ENCODE measurements around the gene GCGR.

GCGR gene

DNA sequence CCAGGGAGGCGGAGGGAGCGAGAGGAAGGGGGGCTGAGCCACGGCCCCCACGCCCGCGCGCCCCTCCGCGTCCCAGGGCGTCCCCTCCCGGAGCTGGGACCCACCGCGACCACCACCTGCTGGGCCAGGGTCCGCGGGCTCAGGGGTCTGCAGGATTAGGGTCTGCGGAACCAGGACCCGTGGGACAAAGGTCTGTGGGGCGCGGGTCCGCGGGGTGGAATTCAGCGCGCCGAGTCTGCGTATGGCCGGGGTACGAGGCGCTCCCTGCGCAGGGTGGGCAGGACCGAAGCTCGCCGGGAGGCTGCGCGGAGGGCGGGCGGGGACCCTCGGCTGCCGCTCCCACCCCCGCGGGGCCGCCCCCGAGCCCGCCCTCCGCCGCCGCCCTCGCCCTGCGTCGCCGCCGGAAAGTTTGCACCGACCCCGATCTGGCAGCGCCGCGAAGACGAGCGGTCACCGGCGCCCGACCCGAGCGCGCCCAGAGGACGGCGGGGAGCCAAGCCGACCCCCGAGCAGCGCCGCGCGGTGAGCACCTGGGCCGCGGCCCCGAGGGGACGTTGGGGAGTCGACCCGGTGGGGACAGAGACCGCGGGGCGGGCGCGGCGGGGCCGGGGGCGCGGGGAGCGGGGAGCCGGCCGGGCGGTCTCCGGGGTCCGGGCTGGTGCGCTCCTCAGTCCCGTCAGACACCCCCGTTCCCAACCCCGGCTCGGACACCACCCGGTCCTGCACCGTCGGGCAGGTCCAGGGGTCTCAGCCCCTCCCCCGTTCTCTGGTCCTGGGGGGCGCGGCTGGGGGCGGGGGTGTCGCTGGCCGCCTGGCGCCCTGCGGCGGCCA lies at the start of gene GCGR:
Gene GCGR, plus strand, starts transcription at position 423 of the 831 bp plus-strand sequence. CDS start 4,869 bp downstream, outside the sequence.
- DNase-seq (ENCODE audit: low read depth) = no peak

DNA sequence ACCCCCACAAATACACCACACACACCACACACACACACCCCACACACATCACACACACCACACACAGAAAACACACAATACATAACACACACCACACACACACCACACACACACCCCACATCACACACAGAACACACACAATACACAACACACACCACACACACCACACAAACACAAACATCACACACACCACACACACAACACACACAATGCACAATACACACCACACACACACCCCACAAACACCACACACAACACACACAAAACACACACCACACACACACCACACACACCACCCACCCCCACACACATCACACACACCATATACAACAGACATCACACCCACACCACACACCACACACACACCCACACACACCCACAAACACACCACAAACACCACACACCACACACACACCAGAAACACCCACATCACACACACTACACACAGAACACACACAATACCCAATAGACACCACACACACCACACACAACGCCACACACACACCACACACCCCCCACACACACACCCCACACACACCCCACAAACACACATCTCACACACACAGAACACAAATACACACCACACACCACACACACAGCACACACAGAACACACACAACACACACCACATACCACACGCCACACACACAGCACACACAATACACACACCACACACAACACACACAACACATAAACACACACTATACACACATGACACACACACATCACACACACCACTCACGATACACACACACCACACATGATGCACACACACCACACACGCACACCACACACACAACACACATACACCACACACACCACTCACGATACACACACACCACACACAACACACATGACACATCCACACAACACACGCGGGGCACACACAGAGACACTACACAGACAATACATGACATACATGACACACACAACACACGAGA lies 11.0 kb upstream of the GCGR start:
- DNase-seq (ENCODE audit: low read depth) = no peak

DNA sequence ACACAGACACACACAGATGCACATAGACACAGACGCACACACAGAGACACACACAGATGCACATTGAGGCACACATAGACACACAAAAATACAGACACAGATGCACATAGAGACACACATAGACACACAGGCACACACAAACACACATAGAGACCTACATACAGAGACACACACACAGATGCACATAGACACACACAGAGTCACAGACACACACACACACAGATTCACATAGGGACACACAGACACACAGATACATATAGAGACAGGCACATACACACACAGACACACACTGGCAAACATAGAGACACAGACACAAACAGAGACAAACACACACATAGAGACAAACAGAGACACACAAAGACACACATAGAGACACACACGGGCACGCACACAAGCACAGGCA lies 9.9 kb upstream of the GCGR start:
- DNase-seq (ENCODE audit: low read depth) = no peak

DNA sequence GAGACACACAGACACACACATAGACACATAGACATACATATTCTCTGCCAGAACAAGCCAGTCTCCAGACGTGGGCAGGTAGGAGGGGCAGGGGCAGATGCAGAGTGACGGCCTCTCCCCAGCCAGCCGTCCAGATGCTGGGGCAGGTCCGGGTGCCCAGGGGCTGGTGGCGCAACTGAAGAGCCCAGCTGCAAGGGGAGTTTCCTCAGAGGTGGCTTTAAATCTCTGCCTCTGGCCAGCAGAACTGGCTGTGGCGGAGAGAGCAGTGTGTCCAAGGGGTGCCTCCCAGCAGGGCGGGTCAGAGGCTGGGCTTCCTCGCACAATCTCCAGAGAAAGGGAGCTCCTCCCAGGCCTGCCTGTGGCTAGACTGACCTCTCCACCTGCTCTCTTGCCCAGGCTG lies 9.4 kb upstream of the GCGR start:
- DNase-seq (ENCODE audit: low read depth) = no peak

DNA sequence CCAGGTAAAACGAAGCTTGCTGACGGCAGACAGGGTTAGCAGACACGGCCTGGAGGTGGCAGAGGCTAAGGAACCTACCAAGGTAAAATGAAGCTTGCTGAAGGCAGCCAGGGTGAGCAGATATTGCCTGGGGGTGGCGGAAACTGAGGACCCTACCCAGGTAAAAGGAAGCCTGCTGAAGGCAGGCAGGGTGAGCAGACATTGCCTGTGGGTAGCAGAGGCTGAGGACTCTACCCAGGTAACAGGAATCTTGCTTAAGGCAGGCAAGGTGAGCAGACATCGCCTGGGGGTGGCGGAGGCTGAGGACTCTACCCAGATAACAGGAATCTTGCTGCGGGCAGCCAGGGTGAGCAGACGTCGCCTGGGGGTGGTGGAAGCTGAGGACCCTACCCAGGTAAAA lies 2.6 kb upstream of the GCGR start:
- DNase-seq (ENCODE audit: low read depth) = no peak

DNA sequence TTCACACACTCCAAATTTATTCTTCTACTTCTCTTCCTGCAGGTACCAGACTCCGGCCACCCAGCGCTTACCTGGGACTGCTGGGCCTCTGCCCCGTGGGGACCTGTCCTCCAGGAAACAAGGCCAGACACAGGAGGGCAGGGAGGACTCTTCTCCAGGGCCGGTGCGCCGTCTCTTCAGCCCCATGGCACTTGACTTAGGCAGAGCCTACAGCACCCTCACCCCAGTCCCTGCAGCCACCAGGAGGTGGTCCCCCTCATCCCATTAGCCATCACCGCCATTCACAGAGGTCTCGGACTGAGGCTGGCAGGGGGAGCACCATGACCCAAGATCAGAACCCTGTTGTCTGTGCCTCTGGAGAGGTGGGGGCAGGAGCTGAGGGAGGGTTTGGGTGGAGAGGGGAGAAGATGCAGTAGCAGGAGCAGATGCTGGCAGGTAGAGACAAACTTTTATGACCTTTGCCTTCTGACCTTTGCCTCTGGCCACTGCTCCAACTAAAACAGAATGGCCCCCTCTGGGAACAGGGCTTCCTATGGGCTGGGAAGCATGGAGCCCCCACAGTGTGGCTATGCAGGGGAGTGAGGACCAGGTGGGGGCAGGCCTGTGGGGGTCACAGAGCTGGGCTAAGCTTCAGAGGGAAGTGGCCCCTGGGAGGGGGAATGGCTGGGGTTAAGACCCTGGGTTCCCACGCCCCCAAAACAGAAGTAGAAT lies 1.7 kb upstream of the GCGR start:
- DNase-seq (ENCODE audit: low read depth) = no peak

DNA sequence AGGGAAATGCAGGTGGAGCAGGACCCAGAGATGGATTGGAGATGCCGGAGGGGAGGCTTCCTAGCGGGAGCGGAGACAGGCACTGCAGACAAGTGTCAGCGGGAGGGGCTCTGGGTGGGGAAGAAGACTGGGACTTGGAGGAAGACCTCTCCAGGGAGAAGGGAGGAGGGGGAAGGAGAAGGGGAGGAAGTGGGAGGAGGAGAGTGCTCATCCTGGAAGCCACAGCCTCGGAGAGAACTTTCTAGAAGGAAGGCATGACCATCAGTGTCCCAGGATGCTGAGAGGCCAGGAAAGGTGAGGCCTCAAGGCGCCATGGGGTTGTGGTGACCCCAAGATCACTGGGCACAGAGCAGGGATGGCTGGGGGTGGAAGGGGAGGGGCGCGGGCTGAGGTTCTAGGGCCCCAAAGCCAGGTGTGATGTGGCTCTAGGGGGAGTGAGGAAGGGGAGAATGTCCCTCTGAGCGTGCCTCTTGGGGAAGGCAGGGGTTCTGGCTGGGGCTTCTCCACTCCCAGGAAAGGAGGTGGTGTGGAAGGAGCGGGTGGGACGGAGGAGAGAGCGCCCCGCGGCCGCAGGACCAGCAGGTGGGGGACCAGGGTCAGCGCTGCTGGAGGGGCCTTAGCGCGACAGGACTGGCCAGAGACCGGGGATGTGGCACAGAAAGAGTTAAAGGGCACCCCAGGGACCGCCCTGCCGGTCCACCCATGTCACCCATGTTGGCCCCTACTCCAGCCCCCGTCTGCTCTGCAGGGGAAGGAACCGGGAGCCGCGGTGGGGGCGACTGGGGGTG lies 900 bp upstream of the GCGR start:
- DNase-seq (ENCODE audit: low read depth) = no peak

DNA sequence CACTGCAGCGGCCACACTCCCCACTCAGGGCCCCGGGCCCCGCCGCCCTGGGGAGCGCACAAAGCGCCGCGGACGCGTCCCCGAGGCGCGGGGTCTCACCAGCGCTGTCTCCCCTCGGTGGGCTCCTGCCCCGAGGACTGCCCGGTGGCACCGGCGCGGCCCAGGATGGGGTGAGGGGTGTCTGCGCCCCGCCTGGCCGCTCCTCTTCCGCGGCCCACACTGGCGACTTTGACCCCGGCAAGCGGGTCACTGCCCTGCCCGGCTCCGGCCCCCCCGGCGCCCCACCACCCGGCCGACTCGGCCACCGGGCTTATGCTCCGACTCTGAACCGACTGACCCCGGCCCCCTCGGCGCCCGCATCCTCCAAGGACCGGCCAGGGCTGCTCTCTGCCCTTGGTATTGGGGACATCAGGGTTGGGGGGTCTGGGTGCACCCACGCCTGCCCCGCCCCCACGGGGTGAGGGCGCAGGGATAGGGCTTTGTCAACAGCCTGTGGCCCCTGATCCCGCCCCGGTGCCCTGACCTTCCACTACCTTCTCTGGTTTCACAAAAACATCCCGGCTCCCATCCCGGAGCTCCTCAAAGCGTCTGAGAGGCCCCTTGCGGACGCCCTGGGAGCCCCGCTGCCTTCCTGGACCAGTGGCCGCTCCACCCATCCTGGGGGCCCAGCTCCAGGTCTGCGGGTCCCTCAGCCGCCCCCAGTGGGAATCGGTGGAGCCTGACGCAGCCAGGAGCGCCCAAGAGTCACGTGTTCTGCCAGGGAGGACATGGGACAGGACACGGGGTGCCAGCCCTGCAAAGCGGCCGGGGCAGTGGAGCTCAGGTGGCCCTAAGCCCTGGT lies 829 bp downstream of the GCGR start:
- no peak for DNase-seq (ENCODE audit: low read depth)

DNA sequence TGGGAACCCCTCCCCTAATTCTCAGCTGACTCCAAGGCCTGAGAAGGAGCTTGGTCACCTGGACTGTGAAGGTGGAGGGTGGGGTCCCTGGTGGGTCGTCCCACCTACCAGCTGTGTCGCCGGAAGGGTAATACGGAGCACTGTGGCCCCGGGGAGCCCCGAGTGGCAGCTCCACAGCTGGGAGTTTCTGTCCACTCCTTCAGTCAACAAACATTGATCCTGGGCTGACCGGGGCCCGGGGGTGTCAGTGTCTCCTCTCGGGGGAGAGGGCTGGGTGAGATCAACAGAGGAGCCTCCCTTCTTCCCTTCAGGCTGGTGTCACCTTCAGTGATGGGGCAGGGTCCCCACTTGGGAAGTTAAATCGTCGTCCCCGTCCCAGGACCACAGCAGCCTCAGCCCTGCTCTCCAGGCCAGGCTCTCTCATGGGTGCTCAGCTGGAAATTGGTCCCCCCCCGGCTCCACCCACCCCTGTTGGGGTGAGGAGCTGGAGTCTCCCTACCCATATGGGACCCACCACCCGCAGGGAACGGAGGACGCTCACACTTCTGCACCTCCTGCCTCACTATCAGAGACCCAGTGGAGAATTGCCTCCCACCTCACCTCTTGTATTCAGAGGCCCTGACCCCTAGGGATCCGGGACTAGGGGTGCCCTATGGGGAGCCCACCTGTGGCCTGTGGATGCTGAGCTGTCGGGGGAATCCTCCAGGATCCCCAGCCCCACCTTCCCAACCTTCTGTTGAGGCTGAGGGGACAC lies 1.9 kb downstream of the GCGR start:
- DNase-seq (ENCODE audit: low read depth) = no peak

DNA sequence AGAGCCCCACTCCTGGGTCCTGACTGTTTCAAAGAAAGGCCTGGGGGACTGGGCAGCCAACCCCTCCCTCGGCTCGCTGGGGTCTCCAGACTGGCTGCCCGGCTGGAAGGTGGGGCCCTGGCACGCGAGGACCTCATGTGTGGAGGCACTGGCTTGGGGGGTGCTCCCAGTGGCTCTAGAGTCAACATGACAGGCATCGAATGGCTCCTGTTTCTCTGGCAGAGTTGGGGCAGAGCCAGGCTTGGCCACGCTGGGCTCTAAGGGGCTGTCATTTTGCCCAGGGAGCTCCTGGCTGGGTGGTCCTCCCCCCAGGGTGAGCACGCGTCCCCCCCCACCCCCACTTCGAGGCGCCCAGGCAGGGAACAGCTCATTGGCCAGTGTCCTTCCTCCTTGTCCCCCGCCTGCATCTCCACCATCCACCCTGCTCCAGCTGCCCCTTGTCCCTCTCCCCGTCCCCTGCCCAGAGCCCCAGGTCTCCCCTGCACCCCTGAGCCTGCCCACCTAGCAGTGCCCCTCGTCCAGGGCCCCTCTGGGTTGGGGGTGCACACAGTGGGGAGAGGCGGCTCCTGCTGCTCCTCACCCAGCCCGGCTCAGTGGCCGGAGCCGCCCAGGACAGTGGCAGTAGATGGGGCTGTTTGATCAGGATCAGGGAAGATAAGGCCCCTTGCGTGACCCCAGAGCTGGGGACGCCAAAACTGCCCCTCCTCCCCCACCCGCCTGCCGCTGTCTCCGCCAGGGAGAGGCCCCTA lies 2.7 kb downstream of the GCGR start:
- no peak for DNase-seq (ENCODE audit: low read depth)

DNA sequence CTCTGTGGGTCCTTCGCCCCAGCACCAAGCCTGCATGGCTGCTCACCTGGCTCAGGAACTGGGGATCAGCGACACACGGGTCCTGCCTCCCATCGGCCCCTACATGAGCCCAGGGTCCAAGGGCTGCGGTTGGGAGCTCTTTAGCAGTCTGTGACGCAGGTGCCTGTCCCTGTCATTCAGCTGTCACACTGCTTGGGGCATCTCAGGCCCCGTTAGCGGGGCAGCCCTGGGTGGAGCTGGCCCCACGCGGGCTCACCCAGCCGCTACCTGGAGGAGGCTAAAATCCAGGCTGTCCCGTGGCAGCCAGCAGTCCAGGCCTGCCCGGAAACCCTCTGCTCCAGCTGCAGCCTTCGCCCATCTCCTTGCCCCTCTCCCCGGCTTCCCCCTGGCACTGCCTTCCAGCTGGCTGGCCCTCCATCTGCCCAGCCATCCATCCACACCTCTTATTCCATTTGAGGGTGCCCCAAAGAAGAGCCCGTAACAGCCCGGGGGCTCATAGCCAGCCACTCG lies 3.3 kb downstream of the GCGR start:
- no peak for DNase-seq (ENCODE audit: low read depth)

DNA sequence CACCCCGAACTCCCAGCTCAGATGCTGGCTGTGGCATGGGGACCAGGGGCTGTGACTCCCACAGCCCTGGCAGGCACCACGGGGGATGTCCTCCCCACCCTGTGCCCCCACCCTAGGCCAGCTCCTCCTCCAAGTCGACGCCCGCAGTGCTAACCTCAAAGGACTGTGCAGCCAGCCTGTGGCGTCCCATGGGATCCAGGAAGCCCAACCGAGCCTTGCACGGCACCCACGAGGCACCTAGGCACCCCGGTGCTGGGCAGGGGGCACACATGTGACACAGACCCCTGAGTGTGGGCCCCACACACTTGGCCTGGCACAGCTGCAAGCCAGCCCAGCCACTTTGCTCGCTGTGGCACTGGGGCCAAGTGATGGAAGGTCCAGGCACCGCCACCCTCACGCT lies 3.9 kb downstream of the GCGR start:
- no peak for DNase-seq (ENCODE audit: low read depth)

DNA sequence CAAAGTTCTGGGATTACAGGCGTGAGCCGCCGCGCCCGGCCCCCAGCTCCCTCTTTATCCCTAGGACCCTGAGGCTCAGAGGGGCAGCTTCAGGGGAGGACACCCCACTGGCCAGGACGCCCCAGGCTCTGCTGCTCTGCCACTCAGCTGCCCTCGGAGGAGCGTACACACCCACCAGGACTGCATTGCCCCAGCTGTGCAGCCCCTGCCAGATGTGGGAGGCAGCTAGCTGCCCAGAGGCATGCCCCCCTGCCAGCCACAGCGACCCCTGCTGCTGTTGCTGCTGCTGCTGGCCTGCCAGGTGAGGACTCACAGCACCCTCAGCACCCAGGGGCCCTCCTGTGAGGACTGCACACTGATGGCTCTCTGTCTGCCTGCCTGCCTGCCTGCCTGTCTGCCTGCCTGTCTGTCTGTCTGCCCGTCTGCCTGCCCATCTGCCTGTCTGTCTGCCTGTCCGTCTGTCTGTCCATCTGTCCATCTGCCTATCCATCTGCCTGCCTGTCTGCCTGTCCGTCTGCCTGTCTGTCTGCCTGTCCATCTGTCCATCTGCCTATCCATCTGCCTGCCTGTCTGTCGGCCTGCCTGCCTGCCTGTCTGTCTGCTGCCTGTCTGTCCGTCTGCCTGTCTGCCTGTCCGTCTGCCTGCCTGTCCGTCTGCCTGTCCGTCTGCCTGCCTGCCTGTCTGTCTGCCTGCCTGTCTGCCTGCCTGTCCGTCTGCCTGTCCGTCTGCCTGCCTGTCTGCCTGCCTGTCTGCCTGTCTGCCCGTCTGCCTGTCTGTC lies 5.0 kb downstream of the GCGR start:
- no peak for DNase-seq (ENCODE audit: low read depth)

DNA sequence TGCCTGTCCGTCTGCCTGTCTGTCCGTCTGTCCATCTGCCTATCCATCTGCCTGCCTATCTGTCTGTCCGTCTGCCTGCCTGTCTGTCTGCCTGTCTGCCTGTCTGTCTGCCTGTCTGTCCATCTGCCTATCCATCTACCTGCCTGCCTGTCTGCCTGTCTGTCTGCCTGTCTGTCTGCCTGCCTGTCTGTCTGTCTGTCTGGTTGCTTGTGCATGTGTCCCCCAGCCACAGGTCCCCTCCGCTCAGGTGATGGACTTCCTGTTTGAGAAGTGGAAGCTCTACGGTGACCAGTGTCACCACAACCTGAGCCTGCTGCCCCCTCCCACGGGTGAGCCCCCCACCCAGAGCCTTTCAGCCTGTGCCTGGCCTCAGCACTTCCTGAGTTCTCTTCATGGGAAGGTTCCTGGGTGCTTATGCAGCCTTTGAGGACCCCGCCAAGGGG lies 5.6 kb downstream of the GCGR start:
- no peak for DNase-seq (ENCODE audit: low read depth)

DNA sequence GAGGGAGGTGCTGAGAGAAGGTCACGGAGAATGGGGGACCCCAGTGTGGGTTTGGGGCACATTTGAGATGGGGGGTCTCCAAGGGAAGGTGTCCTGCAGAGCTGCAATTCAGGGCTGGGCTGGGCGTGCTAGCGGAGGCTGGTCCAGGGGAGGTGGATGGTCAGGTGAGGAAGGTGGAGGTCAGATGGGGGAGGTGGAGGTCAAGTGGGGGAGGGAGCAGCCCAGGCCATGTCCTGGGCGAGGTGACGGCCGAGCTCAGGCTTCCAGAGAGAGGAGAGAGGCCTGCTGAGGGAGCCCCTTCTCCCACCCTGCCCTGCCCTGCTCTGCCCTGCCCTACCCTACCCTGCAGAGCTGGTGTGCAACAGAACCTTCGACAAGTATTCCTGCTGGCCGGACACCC lies 6.5 kb downstream of the GCGR start:
- DNase-seq (ENCODE audit: low read depth) = no peak

DNA sequence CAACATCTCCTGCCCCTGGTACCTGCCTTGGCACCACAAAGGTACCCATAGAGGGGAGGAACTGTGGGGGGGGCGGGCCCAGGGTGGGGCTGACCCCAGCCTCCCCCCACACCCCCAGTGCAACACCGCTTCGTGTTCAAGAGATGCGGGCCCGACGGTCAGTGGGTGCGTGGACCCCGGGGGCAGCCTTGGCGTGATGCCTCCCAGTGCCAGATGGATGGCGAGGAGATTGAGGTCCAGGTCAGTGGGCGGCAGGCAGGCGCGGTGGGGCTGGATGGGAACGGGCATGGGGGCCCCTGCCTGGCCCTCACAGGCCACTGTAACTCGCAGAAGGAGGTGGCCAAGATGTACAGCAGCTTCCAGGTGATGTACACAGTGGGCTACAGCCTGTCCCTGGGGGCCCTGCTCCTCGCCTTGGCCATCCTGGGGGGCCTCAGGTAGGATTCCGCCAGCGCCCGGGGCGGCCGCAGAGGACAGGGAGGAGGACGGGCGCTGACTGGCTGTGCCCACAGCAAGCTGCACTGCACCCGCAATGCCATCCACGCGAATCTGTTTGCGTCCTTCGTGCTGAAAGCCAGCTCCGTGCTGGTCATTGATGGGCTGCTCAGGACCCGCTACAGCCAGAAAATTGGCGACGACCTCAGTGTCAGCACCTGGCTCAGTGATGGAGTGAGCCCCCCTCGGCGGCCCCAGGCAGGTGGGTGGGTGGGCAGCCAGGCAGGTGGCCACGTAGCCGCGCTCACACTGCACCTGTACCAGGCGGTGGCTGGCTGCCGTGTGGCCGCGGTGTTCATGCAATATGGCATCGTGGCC lies 7.1 kb downstream of the GCGR start:
- no peak for DNase-seq (ENCODE audit: low read depth)

Data from activated T-helper 1 cell treated with Interleukin-2 at 50 U/mL for 16 hours (primary cell).